ENCODE measurements around the gene EPHB1.
"Not testable (repeated sequence)": the region's sequence is repeated elsewhere in the genome, so short reads cannot be mapped to it uniquely, and the experiment has no call there.

The EPHB1 gene

DNA sequence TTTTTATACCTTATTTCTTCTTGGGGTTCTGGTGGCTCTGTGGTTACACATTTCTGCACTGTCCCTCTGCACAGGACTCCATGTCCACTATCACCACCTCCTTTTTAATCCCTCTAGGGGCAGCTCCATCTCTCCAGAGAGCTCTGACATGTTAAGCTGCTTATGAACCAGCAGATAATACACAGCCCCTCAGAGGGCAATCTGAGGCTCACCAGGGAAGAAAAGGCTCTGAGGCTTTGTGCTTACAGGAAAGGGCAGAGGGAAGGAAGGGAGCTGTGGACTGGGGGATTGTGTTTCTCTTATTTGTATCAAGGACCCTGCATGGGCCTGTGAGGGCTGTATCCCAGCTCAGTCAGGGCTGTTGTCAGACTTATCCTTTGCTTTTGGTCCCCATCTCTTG lies 164.5 kb downstream of the EPHB1 start:
- no peak for DNase-seq (ENCODE audit: low read depth)
- no peak overlapping the region for H3K4me3 ChIP-seq (ENCODE audit: control insufficient read depth, low read depth, low read length)
- TF ChIP-seq, protein P1, sequence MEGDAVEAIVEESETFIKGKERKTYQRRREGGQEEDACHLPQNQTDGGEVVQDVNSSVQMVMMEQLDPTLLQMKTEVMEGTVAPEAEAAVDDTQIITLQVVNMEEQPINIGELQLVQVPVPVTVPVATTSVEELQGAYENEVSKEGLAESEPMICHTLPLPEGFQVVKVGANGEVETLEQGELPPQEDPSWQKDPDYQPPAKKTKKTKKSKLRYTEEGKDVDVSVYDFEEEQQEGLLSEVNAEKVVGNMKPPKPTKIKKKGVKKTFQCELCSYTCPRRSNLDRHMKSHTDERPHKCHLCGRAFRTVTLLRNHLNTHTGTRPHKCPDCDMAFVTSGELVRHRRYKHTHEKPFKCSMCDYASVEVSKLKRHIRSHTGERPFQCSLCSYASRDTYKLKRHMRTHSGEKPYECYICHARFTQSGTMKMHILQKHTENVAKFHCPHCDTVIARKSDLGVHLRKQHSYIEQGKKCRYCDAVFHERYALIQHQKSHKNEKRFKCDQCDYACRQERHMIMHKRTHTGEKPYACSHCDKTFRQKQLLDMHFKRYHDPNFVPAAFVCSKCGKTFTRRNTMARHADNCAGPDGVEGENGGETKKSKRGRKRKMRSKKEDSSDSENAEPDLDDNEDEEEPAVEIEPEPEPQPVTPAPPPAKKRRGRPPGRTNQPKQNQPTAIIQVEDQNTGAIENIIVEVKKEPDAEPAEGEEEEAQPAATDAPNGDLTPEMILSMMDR (conservative IDR thresholded peaks at IDR 0.05; ENCODE audit: control insufficient read depth, insufficient read depth, low read depth, low read length), result no peak

DNA sequence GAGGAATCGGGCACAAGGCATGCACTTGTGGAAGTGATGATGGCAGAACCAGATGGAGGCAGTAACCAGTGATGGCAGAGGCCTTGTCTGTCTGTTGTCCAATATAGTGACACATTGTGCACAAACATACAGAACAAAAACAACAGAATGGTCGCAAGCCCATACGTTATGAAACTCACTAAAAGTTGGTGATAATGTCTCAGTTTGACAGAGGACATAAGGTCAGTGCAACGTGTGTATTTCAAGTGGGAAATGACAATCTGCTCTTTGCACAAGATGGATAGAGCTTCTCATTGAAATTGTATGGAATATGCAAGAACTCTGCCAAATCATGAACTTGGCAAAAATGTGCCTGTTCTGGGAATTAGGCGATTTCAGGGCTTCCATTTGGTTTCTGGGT lies 169.2 kb downstream of the EPHB1 start:
- DNase-seq (ENCODE audit: low read depth), result no peak
- no peak overlapping the region for H3K4me3 ChIP-seq (ENCODE audit: control insufficient read depth, low read depth, low read length)
- TF ChIP-seq, protein P1 (conservative IDR thresholded peaks at IDR 0.05; ENCODE audit: control insufficient read depth, insufficient read depth, low read depth, low read length), result no peak

DNA sequence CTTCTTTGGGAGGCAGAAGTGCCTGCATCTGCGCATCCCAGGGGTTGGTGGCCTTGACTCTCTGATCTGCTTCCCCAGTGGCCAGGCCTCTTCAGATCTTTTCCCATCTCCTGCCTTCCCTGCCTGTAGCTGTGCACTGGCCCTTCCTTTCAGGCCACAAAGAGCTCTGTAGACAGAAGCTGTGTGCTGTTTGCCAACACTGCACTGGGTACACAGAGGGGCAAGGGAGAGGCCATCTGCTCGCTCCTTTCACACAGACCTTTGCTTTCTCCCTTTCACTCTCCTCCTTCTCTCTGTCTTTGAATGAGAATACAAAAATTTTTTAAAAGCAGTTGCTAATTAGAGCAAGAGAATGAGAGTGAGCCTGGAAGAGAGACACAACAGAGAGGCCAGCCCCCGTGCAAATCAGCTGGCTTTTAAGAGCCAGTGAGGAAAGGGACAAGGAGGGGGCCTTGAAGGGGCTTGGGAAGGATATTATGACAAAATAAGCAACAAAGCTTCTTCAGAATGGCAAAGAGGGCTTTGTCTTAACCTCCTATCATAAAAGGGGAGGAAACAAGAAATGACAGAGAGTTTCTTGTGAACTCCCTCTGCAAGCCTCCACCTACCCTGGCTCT lies 170.9 kb downstream of the EPHB1 start:
- DNase-seq (ENCODE audit: low read depth), result no peak
- TF ChIP-seq, protein P1 (conservative IDR thresholded peaks at IDR 0.05; ENCODE audit: control insufficient read depth, insufficient read depth, low read depth, low read length), result no peak
- H3K4me3 ChIP-seq (ENCODE audit: control insufficient read depth, low read depth, low read length), result no peak overlapping the region

DNA sequence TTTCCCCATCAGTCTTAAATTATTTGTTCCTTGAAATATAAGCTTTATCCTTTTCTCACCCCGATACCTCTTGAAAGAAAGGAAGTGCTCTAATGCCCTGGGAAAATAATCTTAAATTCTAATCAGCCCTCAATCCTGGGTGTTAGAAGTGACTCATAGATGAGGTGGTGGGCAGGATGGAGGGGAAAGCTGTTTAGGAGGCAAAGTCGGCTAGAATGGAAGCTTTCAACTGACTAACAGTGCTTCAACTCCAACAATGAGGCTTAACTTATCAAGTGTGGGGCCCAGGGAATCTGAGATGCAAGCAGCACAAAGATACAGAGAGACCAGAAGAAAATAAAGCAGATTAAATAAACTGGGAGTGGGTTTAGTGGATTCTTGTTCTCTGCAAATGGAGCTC lies 175.8 kb downstream of the EPHB1 start:
- no peak overlapping the region for H3K4me3 ChIP-seq (ENCODE audit: control insufficient read depth, low read depth, low read length)
- no peak for DNase-seq (ENCODE audit: low read depth)
- TF ChIP-seq, protein P1 (conservative IDR thresholded peaks at IDR 0.05; ENCODE audit: control insufficient read depth, insufficient read depth, low read depth, low read length), result no peak

DNA sequence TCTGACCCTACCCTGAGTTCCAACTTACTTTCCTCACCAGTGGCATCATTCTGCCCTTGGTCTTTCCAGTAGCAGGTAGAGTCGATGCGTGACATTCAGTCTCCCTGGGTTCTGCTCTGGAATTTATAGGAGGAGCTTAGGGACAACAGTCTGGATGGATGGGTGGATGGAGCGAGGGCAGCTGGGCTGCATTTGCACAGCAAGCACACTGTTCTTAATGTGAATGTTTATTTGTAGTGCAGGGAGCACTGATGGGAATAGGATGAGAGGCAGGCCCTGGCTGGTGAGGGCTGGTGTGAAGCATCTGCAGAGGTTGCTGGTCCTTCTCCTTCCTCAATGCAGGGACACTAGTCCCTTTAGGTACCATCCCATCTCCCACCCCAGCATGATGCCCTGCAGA lies 176.2 kb downstream of the EPHB1 start:
- H3K4me3 ChIP-seq (ENCODE audit: control insufficient read depth, low read depth, low read length), result no peak overlapping the region
- TF ChIP-seq, protein P1 (conservative IDR thresholded peaks at IDR 0.05; ENCODE audit: control insufficient read depth, insufficient read depth, low read depth, low read length), result no peak
- DNase-seq (ENCODE audit: low read depth), result no peak

DNA sequence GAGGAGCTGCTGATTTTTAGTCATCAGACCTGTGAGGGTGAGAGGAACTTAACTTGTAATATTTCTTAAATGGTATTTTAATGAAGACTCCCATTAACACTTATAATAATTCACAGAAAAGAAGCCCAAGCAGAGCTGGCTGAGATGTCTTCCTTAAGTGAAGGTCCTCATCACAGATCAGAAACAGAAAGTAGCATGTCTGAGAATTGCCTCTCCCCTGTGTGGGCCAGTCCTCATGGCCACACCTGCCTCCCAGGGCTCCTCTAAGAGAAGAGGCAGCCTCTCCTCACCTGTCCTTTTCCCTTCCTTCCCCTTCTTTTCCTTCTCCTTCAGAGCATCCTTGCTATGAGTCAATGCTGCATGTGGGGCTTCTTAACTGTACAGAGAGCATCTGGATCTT lies 176.8 kb downstream of the EPHB1 start:
- not testable (repeated sequence) for DNase-seq (ENCODE audit: low read depth); H3K4me3 ChIP-seq (ENCODE audit: control insufficient read depth, low read depth, low read length)

DNA sequence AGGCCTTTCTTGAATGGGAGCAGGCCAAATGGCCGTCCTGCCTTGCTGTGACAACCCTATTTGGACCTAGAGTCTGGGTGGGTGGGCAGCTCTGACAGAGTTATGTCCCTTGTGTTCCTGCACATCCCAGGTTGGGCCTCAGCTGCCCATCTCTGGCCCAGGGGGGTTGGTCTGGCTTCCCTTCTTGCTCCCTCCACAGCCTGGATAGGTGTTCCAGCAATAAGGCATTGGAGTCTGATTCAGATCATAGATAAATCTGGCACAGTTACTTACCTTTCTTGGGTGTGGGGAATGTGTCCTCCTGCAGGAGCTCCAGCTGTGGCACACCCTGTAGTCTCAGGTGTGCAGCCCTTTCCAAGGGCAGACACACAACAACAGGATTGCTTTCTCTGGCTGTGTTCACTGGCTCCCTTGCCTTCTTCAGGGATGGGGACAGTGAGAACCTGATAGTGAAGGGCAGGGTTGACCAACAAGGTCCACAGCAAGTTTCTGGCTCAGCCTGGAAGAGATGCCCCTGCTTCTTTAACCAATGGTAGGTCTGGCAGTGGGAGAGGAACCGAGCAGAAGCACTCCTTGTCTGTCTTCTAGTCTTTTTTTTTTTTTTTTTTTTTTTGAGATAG lies 177.9 kb downstream of the EPHB1 start:
- H3K4me3 ChIP-seq (ENCODE audit: control insufficient read depth, low read depth, low read length), result no peak overlapping the region
- TF ChIP-seq, protein P1 (conservative IDR thresholded peaks at IDR 0.05; ENCODE audit: control insufficient read depth, insufficient read depth, low read depth, low read length), result no peak
- DNase-seq (ENCODE audit: low read depth), result no peak

All from fibroblast of mammary gland (primary cell).